Measurements from ENCODE around the gene TLDC2.

The TLDC2 gene

DNA sequence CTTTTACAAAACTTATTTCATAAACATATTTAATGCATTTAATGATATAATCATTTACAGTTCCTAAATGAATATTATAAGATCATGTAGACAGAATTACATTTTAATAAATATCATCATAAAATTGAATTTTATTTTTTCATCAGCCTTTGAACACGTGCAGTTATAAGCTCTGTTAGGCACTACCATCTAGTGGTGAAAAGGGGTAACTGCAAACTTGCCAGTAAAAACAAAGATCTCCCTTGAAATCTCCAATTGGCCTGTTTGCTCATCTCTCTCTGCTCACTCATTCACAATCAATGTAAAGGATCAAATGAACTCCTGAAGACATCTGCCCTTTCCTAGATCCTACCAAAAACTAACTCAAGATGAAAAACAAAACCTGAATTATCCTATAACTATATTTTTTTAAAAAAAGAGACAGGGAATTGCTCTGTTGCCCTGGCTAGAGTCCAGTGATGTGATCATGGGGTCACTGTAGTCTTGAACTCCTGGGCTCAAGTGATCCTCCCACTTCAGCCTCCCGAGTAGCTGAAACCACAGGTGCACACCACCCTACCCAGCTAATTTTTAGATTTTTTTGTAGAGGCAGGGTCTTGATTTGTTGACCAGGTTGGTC lies 43.9 kb downstream of the TLDC2 start:
- Mint-ChIP-seq H3K4me1 (no peaks in the 10 kb centered on the region), H3K27ac (no peak overlapping the region), H3K36me3 (ENCODE audit: low read depth) (no peaks in the 10 kb centered on the region), H3K4me3 (no peak overlapping the region), H3K9me3 (no peaks in the 10 kb centered on the region), H3K27me3 (ENCODE audit: low read depth) (no peaks in the 10 kb centered on the region)
- peak; percentile 75 to 94 (median 93) for TF ChIP-seq CTCF (IDR thresholded peaks at IDR 0.05; ENCODE audit: unreplicated experiment in 3 of 3)

DNA sequence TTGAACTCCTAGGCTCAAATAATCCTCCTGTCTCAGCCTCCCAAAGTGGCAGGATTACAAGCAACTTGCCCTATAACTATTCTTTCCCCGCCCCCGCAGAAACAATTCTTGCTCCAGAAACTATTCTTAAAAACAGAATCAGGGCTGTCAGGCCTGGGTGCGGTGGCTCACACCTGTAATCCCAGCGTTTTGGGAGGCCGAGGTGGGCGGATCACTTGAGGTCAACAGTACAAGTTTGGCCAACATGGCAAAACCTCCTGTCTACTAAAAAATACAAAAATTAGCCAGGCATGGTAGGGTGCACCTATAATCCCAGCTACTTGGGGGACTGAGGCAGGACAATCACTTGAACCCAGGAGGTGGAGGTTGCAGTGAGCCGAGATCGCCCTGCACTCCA lies 44.4 kb downstream of the TLDC2 start:
- Mint-ChIP-seq H3K27ac (no peak overlapping the region), H3K36me3 (ENCODE audit: low read depth) (no peaks in the 10 kb centered on the region), H3K4me1 (no peaks in the 10 kb centered on the region), H3K27me3 (ENCODE audit: low read depth) (no peaks in the 10 kb centered on the region), H3K9me3 (no peaks in the 10 kb centered on the region), H3K4me3 (no peak overlapping the region)
- TF ChIP-seq CTCF (IDR thresholded peaks at IDR 0.05; ENCODE audit: unreplicated experiment in 3 of 3): no peak

GRCh38 chr20:36924167-36925045 lies 48.5 kb downstream of the TLDC2 start:
- no peak overlapping the region for H3K27ac Mint-ChIP-seq
- TF ChIP-seq CTCF (IDR thresholded peaks at IDR 0.05; ENCODE audit: unreplicated experiment in 3 of 3): no peak
- H3K4me1 Mint-ChIP-seq: no peaks in the 10 kb centered on the region
- H3K4me3 Mint-ChIP-seq: no peak overlapping the region
- no peaks in the 10 kb centered on the region for H3K27me3 Mint-ChIP-seq (ENCODE audit: low read depth)
- peaks cover 3% of the 10 kb centered on the region for H3K36me3 Mint-ChIP-seq (ENCODE audit: low read depth)
- no peaks in the 10 kb centered on the region for H3K9me3 Mint-ChIP-seq

- no peak overlapping the region for H3K4me3 Mint-ChIP-seq
- no peaks in the 10 kb centered on the region for H3K4me1 Mint-ChIP-seq
- no peak overlapping the region for H3K27ac Mint-ChIP-seq
- no peaks in the 10 kb centered on the region for H3K27me3 Mint-ChIP-seq (ENCODE audit: low read depth)
- no peak for TF ChIP-seq CTCF (IDR thresholded peaks at IDR 0.05; ENCODE audit: unreplicated experiment in 3 of 3)
- no peaks in the 10 kb centered on the region for H3K9me3 Mint-ChIP-seq
- peaks cover 3% of the 10 kb centered on the region for H3K36me3 Mint-ChIP-seq (ENCODE audit: low read depth)
Observed at GRCh38 chr20:36925234-36925633, 49.3 kb downstream of the TLDC2 start.

DNA sequence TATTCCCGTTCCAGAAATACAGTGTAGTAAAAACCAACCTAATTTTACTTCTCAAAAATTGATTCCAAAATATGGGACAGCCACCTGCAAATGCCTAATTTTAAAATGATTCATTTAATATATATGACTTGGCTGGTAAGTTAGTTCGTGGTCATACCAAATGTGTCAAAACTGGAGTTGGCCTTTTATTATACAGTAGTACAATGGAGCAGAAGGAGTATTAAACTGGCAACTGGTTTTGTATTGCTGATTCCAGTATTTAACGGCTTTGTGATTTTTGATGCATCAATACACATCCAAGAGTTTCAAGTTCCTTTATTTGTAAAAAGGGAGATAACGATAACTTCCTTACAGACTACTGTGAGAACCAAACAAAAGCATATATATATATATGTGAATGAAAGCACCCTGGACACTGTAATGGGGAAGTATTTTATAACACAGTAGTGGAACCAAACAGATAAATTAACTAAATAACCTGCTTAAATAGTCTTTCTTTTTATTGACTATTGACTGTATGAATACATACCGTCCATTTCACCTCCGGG lies 50.8 kb downstream of the TLDC2 start:
- H3K9me3 Mint-ChIP-seq: no peaks in the 10 kb centered on the region

More for the DNA sequence above, 50.8 kb downstream of the TLDC2 start:
- Mint-ChIP-seq H3K27ac (no peak overlapping the region), H3K36me3 (ENCODE audit: low read depth) (peaks cover 3% of the 10 kb centered on the region), H3K4me3 (no peak overlapping the region), H3K27me3 (ENCODE audit: low read depth) (no peaks in the 10 kb centered on the region), H3K4me1 (no peaks in the 10 kb centered on the region)
- no peak for TF ChIP-seq CTCF (IDR thresholded peaks at IDR 0.05; ENCODE audit: unreplicated experiment in 3 of 3)
